K562 (cell line): ENCODE measurements around the gene IQCC. TPM values are rescaled to one million over a fixed set of nuclear protein-coding genes. Genes with fewer than 3 reads are reported as not detected.

Experiments
- ATAC-seq: fragments of 200-7000 bp; cut with Tn5 transposase; 3 replicates; pipeline ENCODE4 v1.9.1; 2020; ENCODE audit warnings: moderate library complexity
- BruUV-seq: library from RNA; stranded (reverse); fragments of 400-500 nt; replicated peaks from 2 replicates; lab custom pipeline; 2021; lab: Mats Ljungman, UMichigan
- CTCF ChIA-PET: fragments of 300-600 bp; formaldehyde crosslinking; extraction: SDS; loops from one replicate; lab custom pipeline; 2021; ENCODE audit warnings: low intra/inter-chr PET ratio; lab: Yijun Ruan, JAX
- POLR2A ChIA-PET: fragments of 300-600, 350-650 bp; sonication (Branson Sonifier 250); formaldehyde crosslinking; extraction: SDS; loops from one replicate; lab custom pipeline; 2021; ENCODE audit warnings: antibody characterized with exemption, inconsistent platforms; lab: Yijun Ruan, JAX
- DNase-seq, 4 experiments: peaks; one replicate each; pipeline versions ENCODE4 v3.0.0 to v3.0.0-alpha.2; 2011 to 2018; ENCODE audit warnings: low spot score in 3 of 4, mixed read lengths in 3 of 4; ENCODE audit errors: extremely low read depth in 1 of 4
- FAIRE-seq: peaks from 2 replicates; lab custom pipeline; 2011; peaks lifted over from hg19 to GRCh38; lab: Jason Lieb, UNC
- H2AFZ ChIP-seq: 2 replicates; pipeline ENCODE4 v1.6.0; 2011; ENCODE audit warnings: low read depth, low read length, control low read depth, inconsistent platforms
- H3K27ac ChIP-seq: fragments of 200-600 bp; 3 replicates; pipeline ENCODE4 v1.8.0; 2011; ENCODE audit warnings: low read depth, mild to moderate bottlenecking, control low read depth, inconsistent platforms, low read length, moderate library complexity, mixed read lengths; ENCODE audit errors: extremely low read depth
- H3K27me3 ChIP-seq, 2 experiments: fragments of 300-600 bp in 1 of 2; 2 replicates in 1 of 2; 3 replicates in 1 of 2; pipeline versions ENCODE4 v1.6.0 to v1.8.0; 2011; ENCODE audit warnings: inconsistent platforms in 2 of 2, low read length in 2 of 2, mild to moderate bottlenecking in 1 of 2, mixed read lengths in 1 of 2, moderate library complexity in 1 of 2; ENCODE audit not compliant: control insufficient read depth in 2 of 2, insufficient read depth in 2 of 2
- H3K36me3 ChIP-seq: fragments of 300-600 bp; 3 replicates; pipeline ENCODE4 v1.8.0; 2011; ENCODE audit warnings: mild to moderate bottlenecking, low read length, inconsistent platforms; ENCODE audit not compliant: control insufficient read depth, insufficient read depth
- H3K4me1 ChIP-seq, 2 experiments: fragments of 200-600 bp in 1 of 2; replicated peaks in 1 of 2; 2 replicates in 1 of 2; 3 replicates in 1 of 2; pipeline versions ENCODE4 v1.5.1 to v1.8.0; 2011; ENCODE audit warnings: inconsistent platforms in 2 of 2, low read length in 2 of 2, mild to moderate bottlenecking in 1 of 2, mixed read lengths in 1 of 2, moderate library complexity in 1 of 2; ENCODE audit not compliant: control insufficient read depth in 2 of 2, insufficient read depth in 2 of 2
- H3K4me2 ChIP-seq: 2 replicates; pipeline ENCODE4 v1.6.1; 2011; ENCODE audit warnings: low read length, control low read depth, inconsistent platforms, mixed read lengths; ENCODE audit not compliant: insufficient read depth
- H3K4me3 ChIP-seq: fragments of 200-600 bp; sonication (generic), shearing (Covaris generic); 2 replicates; pipeline ENCODE4 v1.5.1; 2016; ENCODE audit warnings: control low read depth, inconsistent platforms
- H3K79me2 ChIP-seq: fragments of 200-600 bp; 3 replicates; pipeline ENCODE4 v1.8.0; 2011; ENCODE audit warnings: low read length, inconsistent platforms; ENCODE audit not compliant: control insufficient read depth, insufficient read depth
- H3K9ac ChIP-seq, 2 experiments: 2 replicates each; pipeline versions ENCODE4 v1.6.0 to v1.6.1; 2011; ENCODE audit warnings: low read depth in 2 of 2, low read length in 2 of 2, control low read depth in 1 of 2, inconsistent platforms in 1 of 2, mild to moderate bottlenecking in 1 of 2, mixed read lengths in 1 of 2; ENCODE audit not compliant: insufficient read depth in 1 of 2
- H3K9me1 ChIP-seq: one replicate; pipeline ENCODE4 v1.6.0; 2011; ENCODE audit warnings: inconsistent platforms, mild to moderate bottlenecking, low read length, moderate library complexity; ENCODE audit not compliant: control insufficient read depth, insufficient read depth
- H3K9me3 ChIP-seq: replicated peaks from 2 replicates; pipeline ENCODE4 v1.5.1; 2011; ENCODE audit warnings: low read depth, low read length, inconsistent platforms; ENCODE audit not compliant: control insufficient read depth, insufficient read depth
- H4K20me1 ChIP-seq: replicated peaks from 2 replicates; pipeline ENCODE4 v1.6.1; 2011; ENCODE audit warnings: low read length, inconsistent platforms, mixed read lengths; ENCODE audit not compliant: control insufficient read depth, insufficient read depth
- ARID1B ChIP-seq: fragments of 450-650 bp; IDR thresholded peaks from 2 replicates; pipeline ENCODE4 v1.6.1; 2016; ENCODE audit warnings: antibody characterized with exemption, mild to moderate bottlenecking, inconsistent platforms
- HMG20B ChIP-seq: fragments of 250-450 bp; sonication (Bioruptor Pico); IDR thresholded peaks from 2 replicates; pipeline ENCODE4 v1.5.0; 2021; ENCODE audit warnings: mild to moderate bottlenecking
- LARP7 ChIP-seq: fragments of 450-650 bp; IDR thresholded peaks from 2 replicates; pipeline ENCODE4 v1.6.1; 2016
- MCM5 ChIP-seq: fragments of 450-650 bp; IDR thresholded peaks from 2 replicates; pipeline ENCODE4 v1.6.1; 2016; ENCODE audit warnings: low read depth
- POLR2AphosphoS2 ChIP-seq: IDR thresholded peaks from 2 replicates; pipeline ENCODE4 v1.6.1; 2012; ENCODE audit warnings: low read length, improper control_type of control experiment
- POLR2H ChIP-seq: IDR thresholded peaks from 2 replicates; pipeline ENCODE4 v1.6.1; 2016; ENCODE audit warnings: missing genetic modification characterization, low read depth, mild to moderate bottlenecking, control low read depth, missing compliant biosample characterization, moderate library complexity
- ZNF121 ChIP-seq: sonication (generic); formaldehyde crosslinking; conservative IDR thresholded peaks from 2 replicates; pipeline ENCODE4 v1.8.0; 2022; ENCODE audit warnings: missing genetic modification reagents
- WGBS: fragments of 100-300 bp; shearing (Covaris generic); methylation state at CpG from one replicate; pipeline ENCODE4 v1.1.6; 2016; ENCODE audit warnings: low coverage, mixed read lengths; ENCODE audit not compliant: insufficient coverage; ENCODE audit errors: missing lambda C conversion rate; 5-methylcytosine and 5-hydroxymethylcytosine counted together
- in situ Hi-C: fragments of 300-500 bp; cut with MboI; formaldehyde crosslinking; loops from 4 replicates; pipeline ENCODE4 v1.15.0; 2018; ENCODE audit warnings: inconsistent platforms, mixed read lengths
- intact Hi-C: fragments of 100-400 bp; cut with micrococcal nuclease; formaldehyde crosslinking; loops from 2 replicates; pipeline ENCODE4 v1.14.2; 2022
- polyA plus RNA-seq, 8 experiments: library from polyadenylated mRNA; depleted of rRNA in 4 of 8; stranded (reverse) in 5 of 8; unstranded in 3 of 8; fragments of >200 nt; fragmentation: Nextera tagmentation in 2 of 8; fragmentation: Illumina TruSeq in 1 of 8; extraction: Ambion mirVana in 2 of 8; extraction: Trizol in 1 of 8; gene quantifications; 2 replicates each; pipeline versions ENCODE4 v1.2.1 to v1.2.3, GENCODE V29; 2011 to 2014; ENCODE audit warnings: inconsistent platforms in 1 of 8, missing spikeins in 1 of 8
- total RNA-seq, 7 experiments: library from RNA; depleted of rRNA in 6 of 7; stranded (reverse); fragments of >200 nt in 6 of 7; fragmentation: Illumina TruSeq in 2 of 7; extraction: Trizol in 2 of 7; gene quantifications; 2 replicates each; pipeline versions ENCODE4 v1.2.1 to v1.2.3, GENCODE V29; 2011 to 2021; ENCODE audit warnings: low replicate concordance in 1 of 7
- TF ChIP-seq, protein P1 (sequence below), 2 experiments: IDR thresholded peaks; 2 replicates each; pipeline ENCODE4 v1.6.1; 2012; ENCODE audit warnings: improper control_type of control experiment in 2 of 2, low read depth in 2 of 2, low read length in 2 of 2, borderline replicate concordance in 1 of 2
- TF ChIP-seq, protein P2 (sequence below): fragments of 150-350 bp; conservative IDR thresholded peaks from 2 replicates; pipeline ENCODE4 v1.6.1; 2014; ENCODE audit warnings: low read length

IQCC gene
- total and polyA plus RNA-seq, 9 of the 15 experiments (the other 6 are each of a cell fraction or from before 2014, with no cell fraction given): 8.1 to 16.5 (median 10.7) TPM

DNA sequence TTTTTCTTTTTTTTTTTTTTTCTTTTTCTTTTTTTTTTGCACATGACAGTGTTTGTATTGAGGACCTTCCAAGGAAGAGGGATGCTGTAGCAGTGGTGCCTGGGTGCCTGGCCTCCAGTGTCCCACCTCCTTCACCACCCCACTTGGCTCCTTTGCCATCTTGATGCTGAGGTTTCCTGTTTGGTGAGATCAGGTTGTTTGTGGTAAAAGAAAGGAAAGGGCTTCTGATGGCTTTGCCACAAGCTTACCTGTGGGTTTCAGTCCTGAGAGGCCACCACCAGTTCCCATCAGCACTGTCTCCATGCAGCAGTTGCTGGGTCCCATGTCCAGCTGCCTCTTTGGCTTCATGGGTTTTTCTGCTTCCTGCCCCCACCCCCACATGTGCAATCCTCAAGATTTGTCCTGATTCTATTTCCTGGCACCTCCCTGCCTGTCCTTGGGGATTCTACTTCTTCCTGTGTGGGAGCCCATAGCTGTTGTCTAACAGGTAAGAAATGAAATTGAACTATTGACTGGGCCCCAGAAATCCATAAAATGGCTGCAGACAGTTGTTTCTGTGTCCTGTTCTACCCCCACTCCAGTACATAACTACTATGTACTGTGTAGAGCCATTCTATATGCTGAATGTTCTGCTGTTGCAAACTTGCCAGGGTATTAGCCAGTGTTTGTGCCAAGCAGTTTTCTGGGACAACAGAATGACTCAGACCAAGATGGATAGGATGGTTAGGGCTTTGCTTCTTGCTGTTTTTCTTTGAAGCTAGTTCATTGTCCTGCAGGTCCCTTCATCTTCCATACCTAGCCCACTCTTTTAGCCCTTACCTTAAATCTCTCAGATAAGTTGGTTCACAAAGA lies 9.3 kb upstream of the IQCC start:
- intact Hi-C loops (no loop called here), in situ Hi-C loops (no loop called here)
- Histone ChIP-seq H3K27ac (no peak overlapping the region), H3K27me3 (no peaks in the 10 kb centered on the region), H3K9me3 (no peaks in the 10 kb centered on the region), H3K9ac (no peak overlapping the region), H3K36me3 (peaks cover 74% of the 10 kb centered on the region), H3K9me1 (peaks cover 3% of the 10 kb centered on the region), H2AFZ (no peak overlapping the region), H3K79me2 (peaks cover 3% of the 10 kb centered on the region; the same call in 1 of the 3 replicates), H4K20me1 (no peaks in the 10 kb centered on the region; the same call in none of the 2 replicates), H3K4me2 (no peak overlapping the region), H3K4me3 (no peak overlapping the region), H3K4me1 (peaks cover 5 to 28% of the 10 kb centered on the region in 2 experiments; a peak in 4 of 5 replicates)
- no peak for FAIRE-seq
- CTCF ChIA-PET: no interaction called here
- POLR2A ChIA-PET: interaction anchor here (0.6 to 10.8 kb wide), 7 partner anchors 11 to 81 kb away, joined by 3 to 201 read pairs (median 4); partner anchors contain the start of genes DCDC2B, IQCC and TXLNA
- TF ChIP-seq LARP7 (no peak), HMG20B (CRISPR knock-in tag) (0 out of 2 replicates have a peak, but pooled peaks have one; percentile 73)
- BruUV-seq: no TSS peak
- ATAC-seq: no peak
- DNase-seq: no peak

DNA sequence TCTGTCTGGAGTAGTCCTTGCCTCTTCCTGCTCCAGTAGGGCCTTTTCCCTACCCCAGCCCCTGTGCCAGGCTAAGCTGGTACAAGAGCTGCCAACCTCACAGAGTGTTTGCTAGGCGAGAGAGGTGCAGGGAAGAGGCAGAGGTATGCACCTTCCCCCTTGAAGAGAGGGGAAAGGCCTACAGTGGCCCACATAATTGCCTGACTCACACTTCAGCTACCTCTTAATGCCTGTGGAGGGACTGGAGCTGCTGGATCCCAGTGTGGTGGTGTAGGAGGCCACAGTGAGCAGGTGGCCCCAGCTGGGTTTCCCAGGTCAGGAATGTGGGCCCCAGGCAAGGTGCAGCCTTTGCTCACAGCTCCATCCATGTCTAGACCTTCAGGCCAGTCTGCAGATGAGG lies 8.4 kb upstream of the IQCC start:
- Histone ChIP-seq H3K4me1 (peaks cover 11 to 37% of the 10 kb centered on the region in 2 experiments), H3K79me2 (peaks cover 12% of the 10 kb centered on the region; the same call in 2 of the 3 replicates), H3K36me3 (peaks cover 65% of the 10 kb centered on the region), H3K4me2 (no peak overlapping the region), H3K9me3 (no peaks in the 10 kb centered on the region), H3K9me1 (peaks cover 3% of the 10 kb centered on the region), H4K20me1 (no peaks in the 10 kb centered on the region; the same call in none of the 2 replicates), H3K4me3 (no peak overlapping the region), H3K9ac (peak overlapping the region in 1 of 2 experiments; percentile 3; a peak in 1 of 4 replicates), H2AFZ (no peak overlapping the region), H3K27ac (peak overlapping the region; percentile 7; the same call in 1 of the 3 replicates), H3K27me3 (no peaks in the 10 kb centered on the region)
- WGBS: 100% methylated on average over 1 of the region's 1 CpG
- FAIRE-seq: no peak
- BruUV-seq: no TSS peak
- ATAC-seq: no peak
- intact Hi-C loops: no loop called here
- in situ Hi-C loops: no loop called here
- CTCF ChIA-PET: no interaction called here
- no peak for DNase-seq
- POLR2A ChIA-PET: interaction anchor here (0.6 to 10.8 kb wide), 10 partner anchors 11 to 202 kb away, joined by 3 to 201 read pairs (median 4); partner anchors contain the start of genes DCDC2B, IQCC, MARCKSL1 and TXLNA
- TF ChIP-seq ZNF121 (CRISPR knock-in tag): no peak
- TF ChIP-seq MCM5: no peak
- TF ChIP-seq, protein P1, sequence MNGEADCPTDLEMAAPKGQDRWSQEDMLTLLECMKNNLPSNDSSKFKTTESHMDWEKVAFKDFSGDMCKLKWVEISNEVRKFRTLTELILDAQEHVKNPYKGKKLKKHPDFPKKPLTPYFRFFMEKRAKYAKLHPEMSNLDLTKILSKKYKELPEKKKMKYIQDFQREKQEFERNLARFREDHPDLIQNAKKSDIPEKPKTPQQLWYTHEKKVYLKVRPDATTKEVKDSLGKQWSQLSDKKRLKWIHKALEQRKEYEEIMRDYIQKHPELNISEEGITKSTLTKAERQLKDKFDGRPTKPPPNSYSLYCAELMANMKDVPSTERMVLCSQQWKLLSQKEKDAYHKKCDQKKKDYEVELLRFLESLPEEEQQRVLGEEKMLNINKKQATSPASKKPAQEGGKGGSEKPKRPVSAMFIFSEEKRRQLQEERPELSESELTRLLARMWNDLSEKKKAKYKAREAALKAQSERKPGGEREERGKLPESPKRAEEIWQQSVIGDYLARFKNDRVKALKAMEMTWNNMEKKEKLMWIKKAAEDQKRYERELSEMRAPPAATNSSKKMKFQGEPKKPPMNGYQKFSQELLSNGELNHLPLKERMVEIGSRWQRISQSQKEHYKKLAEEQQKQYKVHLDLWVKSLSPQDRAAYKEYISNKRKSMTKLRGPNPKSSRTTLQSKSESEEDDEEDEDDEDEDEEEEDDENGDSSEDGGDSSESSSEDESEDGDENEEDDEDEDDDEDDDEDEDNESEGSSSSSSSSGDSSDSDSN (IDR thresholded peaks at IDR 0.05; ENCODE audit: borderline replicate concordance in 1 of 2, low read depth in 2 of 2, low read length in 2 of 2): no peak
- 0 out of 2 replicates have a peak, but pooled peaks have one; percentile 79 for TF ChIP-seq POLR2AphosphoS2
- TF ChIP-seq, protein P2, sequence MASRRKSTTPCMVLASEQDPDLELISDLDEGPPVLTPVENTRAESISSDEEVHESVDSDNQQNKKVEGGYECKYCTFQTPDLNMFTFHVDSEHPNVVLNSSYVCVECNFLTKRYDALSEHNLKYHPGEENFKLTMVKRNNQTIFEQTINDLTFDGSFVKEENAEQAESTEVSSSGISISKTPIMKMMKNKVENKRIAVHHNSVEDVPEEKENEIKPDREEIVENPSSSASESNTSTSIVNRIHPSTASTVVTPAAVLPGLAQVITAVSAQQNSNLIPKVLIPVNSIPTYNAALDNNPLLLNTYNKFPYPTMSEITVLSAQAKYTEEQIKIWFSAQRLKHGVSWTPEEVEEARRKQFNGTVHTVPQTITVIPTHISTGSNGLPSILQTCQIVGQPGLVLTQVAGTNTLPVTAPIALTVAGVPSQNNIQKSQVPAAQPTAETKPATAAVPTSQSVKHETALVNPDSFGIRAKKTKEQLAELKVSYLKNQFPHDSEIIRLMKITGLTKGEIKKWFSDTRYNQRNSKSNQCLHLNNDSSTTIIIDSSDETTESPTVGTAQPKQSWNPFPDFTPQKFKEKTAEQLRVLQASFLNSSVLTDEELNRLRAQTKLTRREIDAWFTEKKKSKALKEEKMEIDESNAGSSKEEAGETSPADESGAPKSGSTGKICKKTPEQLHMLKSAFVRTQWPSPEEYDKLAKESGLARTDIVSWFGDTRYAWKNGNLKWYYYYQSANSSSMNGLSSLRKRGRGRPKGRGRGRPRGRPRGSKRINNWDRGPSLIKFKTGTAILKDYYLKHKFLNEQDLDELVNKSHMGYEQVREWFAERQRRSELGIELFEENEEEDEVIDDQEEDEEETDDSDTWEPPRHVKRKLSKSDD: no peak
- TF ChIP-seq ARID1B: no peak
- TF ChIP-seq POLR2H (tag): no peak
